HL-60 (cell line): ENCODE data around the gene HOMER1.

Source experiments
- CTCF ChIP-seq: IDR thresholded peaks from one replicate; pipeline ENCODE4 v1.5.1; 2011; ENCODE audit warnings: low read length, control low read depth, inconsistent platforms; ENCODE audit not compliant: insufficient read depth
- GABPA ChIP-seq: IDR thresholded peaks from 2 replicates; pipeline ENCODE4 v1.6.1; 2012; ENCODE audit warnings: low read depth
- POLR2AphosphoS5 ChIP-seq: IDR thresholded peaks from 2 replicates; pipeline ENCODE4 v1.6.1; 2012; ENCODE audit warnings: low read depth
- TF ChIP-seq, protein P1 (sequence below): IDR thresholded peaks from 2 replicates; pipeline ENCODE4 v1.6.1; 2012; ENCODE audit warnings: low read depth; ENCODE audit not compliant: insufficient replicate concordance

DNA sequence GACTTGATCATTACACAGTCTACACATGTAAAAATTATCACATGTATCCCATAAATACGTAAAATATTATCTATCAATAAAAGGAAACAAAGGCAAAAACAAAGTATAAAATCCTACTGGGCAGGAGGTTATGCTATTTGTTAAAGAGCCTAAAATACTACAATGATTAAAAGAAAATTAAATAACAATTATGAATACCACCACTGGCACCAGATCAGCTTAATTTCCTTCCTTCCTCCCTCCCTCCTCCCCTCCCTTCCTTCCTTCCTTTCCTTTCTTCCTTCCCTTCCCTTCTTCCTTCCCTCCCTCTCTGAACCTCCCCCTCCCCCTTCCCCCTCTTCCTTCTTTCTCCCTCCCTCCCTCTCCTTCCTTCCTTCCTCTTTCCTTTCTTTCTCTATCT, 127.3 kb downstream of the HOMER1 start:
- TF ChIP-seq POLR2AphosphoS5 (no peak), CTCF (no peak), GABPA (no peak)
- TF ChIP-seq, protein P1, sequence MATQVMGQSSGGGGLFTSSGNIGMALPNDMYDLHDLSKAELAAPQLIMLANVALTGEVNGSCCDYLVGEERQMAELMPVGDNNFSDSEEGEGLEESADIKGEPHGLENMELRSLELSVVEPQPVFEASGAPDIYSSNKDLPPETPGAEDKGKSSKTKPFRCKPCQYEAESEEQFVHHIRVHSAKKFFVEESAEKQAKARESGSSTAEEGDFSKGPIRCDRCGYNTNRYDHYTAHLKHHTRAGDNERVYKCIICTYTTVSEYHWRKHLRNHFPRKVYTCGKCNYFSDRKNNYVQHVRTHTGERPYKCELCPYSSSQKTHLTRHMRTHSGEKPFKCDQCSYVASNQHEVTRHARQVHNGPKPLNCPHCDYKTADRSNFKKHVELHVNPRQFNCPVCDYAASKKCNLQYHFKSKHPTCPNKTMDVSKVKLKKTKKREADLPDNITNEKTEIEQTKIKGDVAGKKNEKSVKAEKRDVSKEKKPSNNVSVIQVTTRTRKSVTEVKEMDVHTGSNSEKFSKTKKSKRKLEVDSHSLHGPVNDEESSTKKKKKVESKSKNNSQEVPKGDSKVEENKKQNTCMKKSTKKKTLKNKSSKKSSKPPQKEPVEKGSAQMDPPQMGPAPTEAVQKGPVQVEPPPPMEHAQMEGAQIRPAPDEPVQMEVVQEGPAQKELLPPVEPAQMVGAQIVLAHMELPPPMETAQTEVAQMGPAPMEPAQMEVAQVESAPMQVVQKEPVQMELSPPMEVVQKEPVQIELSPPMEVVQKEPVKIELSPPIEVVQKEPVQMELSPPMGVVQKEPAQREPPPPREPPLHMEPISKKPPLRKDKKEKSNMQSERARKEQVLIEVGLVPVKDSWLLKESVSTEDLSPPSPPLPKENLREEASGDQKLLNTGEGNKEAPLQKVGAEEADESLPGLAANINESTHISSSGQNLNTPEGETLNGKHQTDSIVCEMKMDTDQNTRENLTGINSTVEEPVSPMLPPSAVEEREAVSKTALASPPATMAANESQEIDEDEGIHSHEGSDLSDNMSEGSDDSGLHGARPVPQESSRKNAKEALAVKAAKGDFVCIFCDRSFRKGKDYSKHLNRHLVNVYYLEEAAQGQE, result no peak
